HepG2 (cell line): Measurements from ENCODE around the gene CLEC10A. TPM values are rescaled to one million over a fixed set of nuclear protein-coding genes. Genes with fewer than 3 reads are reported as not detected.

ENCODE experiments used
- ARID5B ChIP-seq: IDR thresholded peaks from 2 replicates; pipeline ENCODE4 v1.4.0; 2020; ENCODE audit warnings: mild to moderate bottlenecking, missing genetic modification reagents
- HMG20B ChIP-seq: conservative IDR thresholded peaks from 2 replicates; pipeline ENCODE4 v1.6.1; 2016; ENCODE audit warnings: missing genetic modification reagents, missing compliant biosample characterization
- POGK ChIP-seq: sonication (generic); formaldehyde crosslinking; conservative IDR thresholded peaks from 2 replicates; pipeline ENCODE4 v1.8.0; 2022; ENCODE audit warnings: mild to moderate bottlenecking, moderate library complexity, missing genetic modification reagents
- ZNF160 ChIP-seq: sonication (generic); formaldehyde crosslinking; IDR thresholded peaks from 2 replicates; pipeline ENCODE4 v1.8.0; 2022; ENCODE audit warnings: mild to moderate bottlenecking, inconsistent platforms, missing genetic modification reagents
- ZNF282 ChIP-seq: fragments of 450-650 bp; IDR thresholded peaks from 2 replicates; pipeline ENCODE4 v1.6.1; 2018; ENCODE audit not compliant: partially characterized antibody
- ZNF318 ChIP-seq: sonication (generic); formaldehyde crosslinking; IDR thresholded peaks from 2 replicates; pipeline ENCODE4 v1.4.0; 2020; ENCODE audit warnings: mild to moderate bottlenecking, missing genetic modification reagents
- ZNF569 ChIP-seq: sonication (generic); formaldehyde crosslinking; IDR thresholded peaks from 2 replicates; pipeline ENCODE4 v1.5.0; 2020; ENCODE audit warnings: mild to moderate bottlenecking, missing genetic modification reagents, moderate library complexity, borderline replicate concordance
- ZNF841 ChIP-seq: sonication (generic); formaldehyde crosslinking; IDR thresholded peaks from 2 replicates; pipeline ENCODE4 v1.8.1; 2023; ENCODE audit warnings: missing genetic modification reagents, borderline replicate concordance
- polyA plus RNA-seq, 8 experiments: library from polyadenylated mRNA; depleted of rRNA in 3 of 8; stranded (reverse) in 7 of 8; unstranded in 1 of 8; fragments of >200 nt; fragmentation: Illumina TruSeq in 4 of 8; extraction: Trizol in 4 of 8; gene quantifications; 2 replicates each; pipeline versions ENCODE4 v1.2.1 to v1.2.3, GENCODE V29; 2011 to 2016; ENCODE audit warnings: low read depth in 4 of 8, missing spikeins in 1 of 8, mixed read lengths in 1 of 8; ENCODE audit not compliant: insufficient read depth in 1 of 8
- total RNA-seq, 5 experiments: library from RNA; depleted of rRNA; stranded (reverse); fragments of >200 nt; fragmentation: Illumina TruSeq; extraction: Trizol; gene quantifications; 2 replicates each; pipeline ENCODE4 v1.2.3, GENCODE V29; 2016; ENCODE audit warnings: low read depth in 1 of 5
- TF ChIP-seq, protein P1 (sequence below): sonication (generic); formaldehyde crosslinking; IDR thresholded peaks from 2 replicates; pipeline ENCODE4 v1.8.0; 2022; ENCODE audit warnings: mild to moderate bottlenecking, missing genetic modification reagents; ENCODE audit not compliant: insufficient replicate concordance

CLEC10A gene
- total and polyA plus RNA-seq, 2 of the 13 experiments (the other 11 are each of a cell fraction or from before 2014, with no cell fraction given): 0.33 TPM; not detected in 1

DNA sequence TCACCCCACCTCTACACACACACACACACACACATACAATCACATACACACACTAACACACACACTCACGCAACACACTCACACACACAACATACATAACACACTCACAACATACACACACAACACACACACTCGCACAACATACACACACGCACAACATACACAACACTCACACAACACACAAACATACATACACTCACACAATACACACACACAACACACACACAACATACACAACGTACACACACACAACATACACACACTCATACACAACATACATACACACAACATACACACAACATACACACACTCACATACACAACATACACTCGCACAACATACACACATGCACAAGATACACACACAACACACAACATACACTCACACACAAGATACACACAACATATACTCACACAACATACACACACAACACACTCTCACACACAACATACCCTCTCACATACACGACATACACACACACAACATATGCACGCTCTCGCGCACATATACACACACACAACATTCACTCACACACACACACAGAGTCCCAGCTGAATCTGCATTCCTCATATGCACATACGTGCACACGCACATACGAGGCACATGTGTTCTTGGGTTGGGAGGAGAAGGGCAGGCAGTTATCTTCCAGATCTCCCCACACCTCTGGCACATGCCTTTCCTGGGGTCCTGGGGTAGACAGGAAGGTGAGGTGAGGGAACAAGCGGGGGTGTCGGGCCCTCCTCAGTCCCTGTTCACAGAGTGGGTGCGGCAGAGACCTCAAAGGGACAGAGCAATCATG lies 33.4 kb upstream of the CLEC10A start (continued):
- TF ChIP-seq, protein P1, sequence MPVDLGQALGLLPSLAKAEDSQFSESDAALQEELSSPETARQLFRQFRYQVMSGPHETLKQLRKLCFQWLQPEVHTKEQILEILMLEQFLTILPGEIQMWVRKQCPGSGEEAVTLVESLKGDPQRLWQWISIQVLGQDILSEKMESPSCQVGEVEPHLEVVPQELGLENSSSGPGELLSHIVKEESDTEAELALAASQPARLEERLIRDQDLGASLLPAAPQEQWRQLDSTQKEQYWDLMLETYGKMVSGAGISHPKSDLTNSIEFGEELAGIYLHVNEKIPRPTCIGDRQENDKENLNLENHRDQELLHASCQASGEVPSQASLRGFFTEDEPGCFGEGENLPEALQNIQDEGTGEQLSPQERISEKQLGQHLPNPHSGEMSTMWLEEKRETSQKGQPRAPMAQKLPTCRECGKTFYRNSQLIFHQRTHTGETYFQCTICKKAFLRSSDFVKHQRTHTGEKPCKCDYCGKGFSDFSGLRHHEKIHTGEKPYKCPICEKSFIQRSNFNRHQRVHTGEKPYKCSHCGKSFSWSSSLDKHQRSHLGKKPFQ (CRISPR knock-in tag): no peak
- TF ChIP-seq POGK (CRISPR knock-in tag): no peak
- peak; percentile 15; the same call in 1 of the 2 replicates for TF ChIP-seq ZNF318 (CRISPR knock-in tag)
- no peak for TF ChIP-seq HMG20B
- no peak for TF ChIP-seq ZNF569
- no peak for TF ChIP-seq ARID5B
- TF ChIP-seq ZNF841: peak; percentile 40; the same call in 1 of the 2 replicates
- TF ChIP-seq ZNF160: no peak
- peak; percentile 80 for TF ChIP-seq ZNF282
